ENCODE results near the gene DLG2.

The DLG2 gene

DNA sequence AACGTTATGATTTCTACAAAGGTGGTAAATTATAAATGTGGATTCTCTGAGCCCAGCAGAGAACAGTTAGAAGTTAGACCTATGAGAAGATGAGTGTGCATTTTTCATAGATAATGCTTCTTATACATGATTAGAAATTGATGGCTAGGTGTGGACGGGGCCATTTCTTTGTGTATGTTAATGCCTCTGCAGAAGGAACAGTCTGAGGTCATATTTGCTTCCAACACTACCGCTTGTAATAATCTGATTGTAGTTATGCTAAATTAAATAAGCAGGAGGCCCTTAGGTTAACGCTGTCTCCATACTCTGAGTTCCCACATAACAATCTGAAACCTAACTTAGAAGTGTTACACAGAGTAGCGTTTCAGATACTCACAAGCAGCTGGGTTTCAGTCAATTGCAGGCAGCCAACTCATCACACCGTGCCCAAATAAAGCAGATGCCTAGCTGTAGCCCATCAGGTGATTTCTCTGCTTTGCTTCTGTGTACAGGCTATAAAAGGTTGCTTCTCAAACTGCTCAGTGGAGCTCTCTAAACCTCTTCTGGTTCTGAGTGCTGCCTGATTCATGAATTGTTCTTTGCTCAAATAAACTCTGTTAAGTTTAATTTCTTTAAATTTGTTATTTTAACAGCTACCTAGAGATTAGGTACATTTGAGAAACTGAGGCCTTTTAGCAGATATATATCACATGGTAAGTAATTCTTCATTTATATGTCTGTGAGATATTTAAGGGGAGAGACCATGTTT, 1702.2 kb downstream of the DLG2 start:
- TF ChIP-seq, protein P1, sequence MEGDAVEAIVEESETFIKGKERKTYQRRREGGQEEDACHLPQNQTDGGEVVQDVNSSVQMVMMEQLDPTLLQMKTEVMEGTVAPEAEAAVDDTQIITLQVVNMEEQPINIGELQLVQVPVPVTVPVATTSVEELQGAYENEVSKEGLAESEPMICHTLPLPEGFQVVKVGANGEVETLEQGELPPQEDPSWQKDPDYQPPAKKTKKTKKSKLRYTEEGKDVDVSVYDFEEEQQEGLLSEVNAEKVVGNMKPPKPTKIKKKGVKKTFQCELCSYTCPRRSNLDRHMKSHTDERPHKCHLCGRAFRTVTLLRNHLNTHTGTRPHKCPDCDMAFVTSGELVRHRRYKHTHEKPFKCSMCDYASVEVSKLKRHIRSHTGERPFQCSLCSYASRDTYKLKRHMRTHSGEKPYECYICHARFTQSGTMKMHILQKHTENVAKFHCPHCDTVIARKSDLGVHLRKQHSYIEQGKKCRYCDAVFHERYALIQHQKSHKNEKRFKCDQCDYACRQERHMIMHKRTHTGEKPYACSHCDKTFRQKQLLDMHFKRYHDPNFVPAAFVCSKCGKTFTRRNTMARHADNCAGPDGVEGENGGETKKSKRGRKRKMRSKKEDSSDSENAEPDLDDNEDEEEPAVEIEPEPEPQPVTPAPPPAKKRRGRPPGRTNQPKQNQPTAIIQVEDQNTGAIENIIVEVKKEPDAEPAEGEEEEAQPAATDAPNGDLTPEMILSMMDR (conservative IDR thresholded peaks at IDR 0.05; ENCODE audit: low read depth, low read length), result no peak
- DNase-seq (ENCODE audit: low read depth), result no peak
- H3K4me3 ChIP-seq (ENCODE audit: low read depth, low read length), result no peak overlapping the region

DNA sequence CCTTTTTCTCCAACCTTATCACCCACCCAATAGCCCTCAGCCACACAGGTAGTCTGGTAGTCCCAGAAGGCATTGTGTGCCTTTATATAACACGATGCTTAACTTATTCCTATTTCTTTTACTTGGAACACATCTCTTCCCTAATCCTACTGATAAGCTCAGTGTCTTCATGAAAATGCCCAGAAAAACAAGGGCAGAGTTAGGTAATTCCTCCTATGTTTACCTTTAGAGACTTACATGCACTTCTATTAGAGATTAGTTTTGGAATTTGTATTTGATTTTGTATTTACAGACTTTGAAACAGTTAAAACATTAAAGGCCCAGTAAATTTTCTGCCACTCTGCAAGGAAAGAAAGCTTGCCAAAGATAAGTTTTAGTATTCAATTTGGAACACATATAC, 1703.2 kb downstream of the DLG2 start:
- no peak for DNase-seq (ENCODE audit: low read depth)
- no peak overlapping the region for H3K4me3 ChIP-seq (ENCODE audit: low read depth, low read length)
- TF ChIP-seq, protein P1 (conservative IDR thresholded peaks at IDR 0.05; ENCODE audit: low read depth, low read length), result no peak

DNA sequence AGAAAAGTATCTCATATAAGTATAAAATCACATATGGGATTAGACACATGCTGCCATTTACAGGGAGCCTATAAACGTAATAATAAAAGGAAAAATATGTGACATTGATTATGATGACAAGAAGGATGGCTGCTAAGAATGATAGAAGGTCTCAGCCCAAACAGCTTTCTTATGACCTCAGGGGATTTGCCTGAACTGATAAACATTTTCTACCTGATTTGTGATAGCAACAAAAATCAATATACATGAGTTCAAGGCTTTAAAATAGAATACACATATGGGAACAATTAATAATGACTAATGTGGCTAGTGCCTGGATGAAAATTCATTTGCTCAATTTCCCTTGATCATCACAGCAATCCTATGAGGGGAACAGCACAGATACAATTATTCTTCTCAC, 1704.2 kb downstream of the DLG2 start:
- TF ChIP-seq, protein P1 (conservative IDR thresholded peaks at IDR 0.05; ENCODE audit: low read depth, low read length), result no peak
- no peak overlapping the region for H3K4me3 ChIP-seq (ENCODE audit: low read depth, low read length)
- no peak for DNase-seq (ENCODE audit: low read depth)

- TF ChIP-seq, protein P1 (conservative IDR thresholded peaks at IDR 0.05; ENCODE audit: low read depth, low read length), result no peak
- no peak overlapping the region for H3K4me3 ChIP-seq (ENCODE audit: low read depth, low read length)
- DNase-seq (ENCODE audit: low read depth), result no peak
Measured at GRCh38 chr11:83922318-83922717, 1704.8 kb downstream of the DLG2 start.

DNA sequence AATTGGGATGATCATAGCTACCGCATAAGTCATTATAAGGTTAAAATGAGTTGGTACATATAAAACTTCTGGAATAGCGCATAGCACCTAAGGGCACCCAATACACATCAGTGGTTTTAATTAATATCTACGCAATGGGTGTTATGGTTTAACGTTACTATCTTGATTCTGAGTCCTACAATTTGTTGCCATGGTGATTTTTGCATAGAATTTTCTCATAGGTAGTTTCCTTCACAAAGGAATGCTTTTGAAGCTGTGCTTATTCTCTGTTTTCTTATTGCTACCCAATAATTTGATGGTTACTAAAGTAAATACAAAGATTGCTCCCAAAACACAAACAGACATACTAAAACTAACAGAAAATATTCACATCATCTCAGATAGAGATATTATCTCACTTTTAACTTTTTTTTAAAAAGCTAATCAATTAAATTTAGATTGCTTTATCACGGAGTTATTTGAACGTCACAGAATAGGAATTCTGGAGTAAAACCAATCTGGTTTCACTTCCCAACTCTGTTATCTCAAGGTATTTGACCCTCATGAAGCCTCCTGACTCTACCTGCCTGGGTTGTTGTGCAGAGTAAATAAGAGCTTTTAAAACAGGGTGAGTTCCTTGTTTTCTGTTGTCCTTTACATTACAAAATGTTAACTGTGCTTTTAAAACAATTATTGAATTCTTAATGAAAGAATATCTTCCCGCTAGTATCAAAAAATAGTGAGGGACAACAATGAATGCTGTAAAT, 1705.5 kb downstream of the DLG2 start:
- H3K4me3 ChIP-seq (ENCODE audit: low read depth, low read length), result no peak overlapping the region
- TF ChIP-seq, protein P1 (conservative IDR thresholded peaks at IDR 0.05; ENCODE audit: low read depth, low read length), result no peak
- no peak for DNase-seq (ENCODE audit: low read depth)

DNA sequence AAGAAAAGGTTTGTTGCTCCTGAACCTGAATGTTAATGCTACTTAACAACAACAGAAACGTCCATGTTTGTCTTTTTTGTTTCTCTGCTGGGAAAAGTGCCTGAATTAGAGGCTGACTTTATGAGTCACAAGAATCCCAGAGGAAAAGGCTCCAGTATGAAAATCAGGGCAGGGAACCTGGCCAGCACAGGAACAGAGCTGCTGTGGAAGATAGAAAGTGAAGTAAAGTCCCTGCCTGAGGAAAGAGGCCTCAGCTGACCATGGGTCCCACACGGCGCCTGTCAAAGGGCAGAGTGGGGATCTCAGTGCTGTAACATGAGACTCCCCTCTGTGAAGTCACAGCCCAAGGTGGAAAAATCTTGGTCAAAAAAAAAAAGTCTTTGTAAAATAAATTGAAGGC, 1708.7 kb downstream of the DLG2 start:
- DNase-seq (ENCODE audit: low read depth), result no peak
- TF ChIP-seq, protein P1 (conservative IDR thresholded peaks at IDR 0.05; ENCODE audit: low read depth, low read length), result no peak
- H3K4me3 ChIP-seq (ENCODE audit: low read depth, low read length), result no peak overlapping the region

Data from choroid plexus epithelial cell (primary cell).